Adrenal gland (tissue), 12 donors: ENCODE measurements around the gene RGCC. TPM values are rescaled to one million over a fixed set of nuclear protein-coding genes. Genes with fewer than 3 reads are reported as not detected.

Experiments used
- DNase-seq, 7 donors: peaks; one replicate each; pipeline ENCODE4 v3.0.0-alpha.2; 2019 to 2020
- H3K27ac ChIP-seq, 5 donors: fragments of 200-600 bp; sonication (generic) in 4 of 5; 1 replicate in 3 of 5; 2 replicates in 2 of 5; pipeline versions ENCODE4 v1.5.1 to v1.8.0; 2016 to 2020; ENCODE audit warnings: mild to moderate bottlenecking in 1 of 5
- H3K27me3 ChIP-seq: fragments of 200-600 bp; 2 replicates; pipeline ENCODE4 v1.8.0; 2021
- H3K36me3 ChIP-seq, 2 donors: fragments of 200-600 bp; replicated peaks in 1 of 2; 1 replicate in 1 of 2; 2 replicates in 1 of 2; pipeline versions ENCODE4 v1.5.1 to v1.8.0; 2018 to 2022
- H3K4me1 ChIP-seq, 2 donors: fragments of 200-600 bp; replicated peaks in 1 of 2; 1 replicate in 1 of 2; 2 replicates in 1 of 2; pipeline versions ENCODE4 v1.5.1 to v1.8.0; 2018 to 2021
- H3K4me3 ChIP-seq, 4 donors: fragments of 200-600 bp; sonication (generic) in 3 of 4; one replicate each; pipeline ENCODE4 v1.5.1; 2016 to 2018
- H3K9me3 ChIP-seq, 3 donors: fragments of 200-600 bp; sonication (generic) in 1 of 3; replicated peaks in 1 of 3; 1 replicate in 2 of 3; 2 replicates in 1 of 3; pipeline versions ENCODE4 v1.5.1 to v1.8.0; 2016 to 2021
- CTCF ChIP-seq, 6 experiments: fragments of 450-650 bp in 4 of 6; fragments of 200-600 bp in 2 of 6; sonication (generic) in 1 of 6; IDR thresholded peaks; 1 replicate in 5 of 6; 2 replicates in 1 of 6; pipeline versions ENCODE4 v1.5.1 to v1.8.0; 2016 to 2021; ENCODE audit warnings: antibody characterized with exemption in 6 of 6, mild to moderate bottlenecking in 2 of 6, moderate library complexity in 1 of 6
- POLR2A ChIP-seq, 2 donors: fragments of 450-650 bp; IDR thresholded peaks; one replicate each; pipeline ENCODE4 v1.6.1; 2017; ENCODE audit warnings: antibody characterized with exemption in 2 of 2, mild to moderate bottlenecking in 2 of 2, moderate library complexity in 1 of 2
- WGBS, 4 donors: extraction: QIAGEN DNeasy Blood & Tissue Kit in 2 of 4; methylation state at CpG; one replicate each; pipeline versions ENCODE4 v1.1.5 to v1.1.7; 2013 to 2017; 5-methylcytosine and 5-hydroxymethylcytosine counted together
- intact Hi-C, 2 donors: fragments of 100-400 bp; cut with DNase I; formaldehyde crosslinking; loops; one replicate each; pipeline versions ENCODE4 v1.14.1 to v1.15.0; 2022 to 2023
- polyA plus RNA-seq, 3 donors: library from polyadenylated mRNA; stranded (reverse); fragments of 200-250 nt in 2 of 3; fragments of 350-450 nt in 1 of 3; fragmentation: Illumina TruSeq in 1 of 3; extraction: RNeasy Lipid Tissue Mini Kit (QIAGEN cat#74804) in 1 of 3; gene quantifications; one replicate each; pipeline ENCODE4 v1.2.3, GENCODE V29; 2013 to 2014
- total RNA-seq, 9 donors: library from RNA; depleted of rRNA in 4 of 9; stranded (reverse); fragments of >200 nt in 4 of 9; fragments of 120-200 nt in 1 of 9; fragmentation: NEBNext Ultra II Directional in 1 of 9; extraction: Animal tissue kit (Norgen Biotek cat#: 25700) in 1 of 9; gene quantifications; one replicate each; pipeline versions ENCODE4 v1.1.0 to v1.2.4, GENCODE V29; 2013 to 2023
- donor health status: healthy with polysubstance abuse.
- donor health status: Bipolar disorder and iron deficiency.
- donor health status: DM: yes; HTN: yes; CAD: no.
- donor health status: DM: no; HTN: no; CAD: no.
- donor health status: DM: no; HTN: no; CAD: no.
- donor health status: DM: yes; HTN: yes; CAD: no.

The RGCC gene
- total and polyA plus RNA-seq, 12 donors, result 6.2 to 151 (median 28.8) TPM

- Histone ChIP-seq H3K4me1 (no peaks in the 10 kb centered on the region), H3K9me3 (no peaks in the 10 kb centered on the region), H3K36me3 (no peaks in the 10 kb centered on the region), H3K27ac (no peak overlapping the region), H3K4me3 (no peak overlapping the region), H3K27me3 (no peaks in the 10 kb centered on the region)
- DNase-seq, result no peak
- intact Hi-C loops, result loop anchor here in 1 of 2 donors (10.0 kb wide), 1 partner anchor 699 kb away; no protein-coding TSS in a partner anchor
- TF ChIP-seq CTCF (IDR thresholded peaks at IDR 0.05) (no peak), POLR2A (IDR thresholded peaks at IDR 0.05) (no peak)
- 31 to 94% (median 47%) methylated on average over 3 of the region's 3 CpGs for WGBS, 4 donors
Observed at GRCh38 chr13:41416276-41416675, 41.1 kb upstream of the RGCC start.

- no peak for TF ChIP-seq CTCF (IDR thresholded peaks at IDR 0.05)
- no peak for TF ChIP-seq POLR2A (IDR thresholded peaks at IDR 0.05)
- WGBS, 4 donors, result 46 to 63% (median 54%) methylated on average over 5 of the region's 5 CpGs
- Histone ChIP-seq H3K27me3 (no peaks in the 10 kb centered on the region), H3K9me3 (no peaks in the 10 kb centered on the region), H3K27ac (no peak overlapping the region), H3K4me3 (no peak overlapping the region), H3K4me1 (no peaks in the 10 kb centered on the region), H3K36me3 (no peaks in the 10 kb centered on the region)
- intact Hi-C loops, result loop anchor here in 1 of 2 donors (10.0 kb wide), 1 partner anchor 697 kb away; no protein-coding TSS in a partner anchor
- no peak for DNase-seq
Observed at GRCh38 chr13:41418027-41418426, 39.3 kb upstream of the RGCC start.

DNA sequence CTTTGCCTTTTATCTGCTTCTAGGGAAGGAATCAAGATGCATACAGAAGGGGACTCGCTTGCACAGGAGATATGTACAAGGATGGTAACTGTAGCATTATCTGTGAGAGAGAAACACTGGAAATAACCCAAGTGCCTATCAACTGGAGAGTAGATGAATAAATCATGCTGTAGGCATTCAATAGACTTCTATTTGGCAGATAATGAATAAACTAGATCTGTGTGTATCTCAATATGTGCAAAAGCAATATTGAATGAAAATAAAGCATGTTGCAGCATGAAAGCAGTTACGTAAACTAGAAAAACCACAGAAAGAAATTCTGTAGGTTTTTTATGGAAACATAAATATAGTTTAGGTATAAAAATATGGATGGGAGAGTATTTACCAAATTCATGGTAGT, 38.6 kb upstream of the RGCC start:
- DNase-seq, result no peak
- no peak overlapping the region for H3K4me3 ChIP-seq
- intact Hi-C loops, result loop anchor here in 1 of 2 donors (10.0 kb wide), 1 partner anchor 696 kb away; no protein-coding TSS in a partner anchor
- no peaks in the 10 kb centered on the region for H3K4me1 ChIP-seq
- no peak overlapping the region for H3K27ac ChIP-seq
- WGBS, 4 donors, result 89 to 95% (median 94%) methylated on average over 2 of the region's 2 CpGs
- H3K36me3 ChIP-seq, result no peaks in the 10 kb centered on the region
- no peaks in the 10 kb centered on the region for H3K27me3 ChIP-seq
- H3K9me3 ChIP-seq, result no peaks in the 10 kb centered on the region
- no peak for TF ChIP-seq POLR2A (IDR thresholded peaks at IDR 0.05)

- no peak for DNase-seq
- intact Hi-C loops, result loop anchor here in 1 of 2 donors (10.0 kb wide), 1 partner anchor 696 kb away; no protein-coding TSS in a partner anchor
- WGBS, 4 donors, result 57 to 73% (median 66%) methylated on average over 1 of the region's 1 CpG
Observed at GRCh38 chr13:41419206-41419605, 38.1 kb upstream of the RGCC start.

More at GRCh38 chr13:41419206-41419605, 38.1 kb upstream of the RGCC start:
- no peaks in the 10 kb centered on the region for H3K27me3 ChIP-seq
- no peaks in the 10 kb centered on the region for H3K4me1 ChIP-seq
- H3K36me3 ChIP-seq, result no peaks in the 10 kb centered on the region
- H3K4me3 ChIP-seq, result no peak overlapping the region
- no peaks in the 10 kb centered on the region for H3K9me3 ChIP-seq
- no peak overlapping the region for H3K27ac ChIP-seq
- TF ChIP-seq CTCF (IDR thresholded peaks at IDR 0.05) (no peak), POLR2A (IDR thresholded peaks at IDR 0.05) (no peak)
